Suprapubic skin (tissue), 3 donors: ENCODE results near the gene RRP1.

Experiments used
- POLR2A ChIP-seq, 2 donors: fragments of 450-650 bp; IDR thresholded peaks; one replicate each; pipeline ENCODE4 v1.6.1; 2017; ENCODE audit warnings: antibody characterized with exemption in 2 of 2, mild to moderate bottlenecking in 2 of 2, moderate library complexity in 2 of 2
- TF ChIP-seq, protein P1 (sequence below), 2 donors: fragments of 200-600 bp in 1 of 2; fragments of 450-650 bp in 1 of 2; sonication (generic) in 1 of 2; IDR thresholded peaks; one replicate each; pipeline ENCODE4 v1.5.1; 2016 to 2019; ENCODE audit warnings: antibody characterized with exemption in 2 of 2, mild to moderate bottlenecking in 1 of 2, moderate library complexity in 1 of 2

DNA sequence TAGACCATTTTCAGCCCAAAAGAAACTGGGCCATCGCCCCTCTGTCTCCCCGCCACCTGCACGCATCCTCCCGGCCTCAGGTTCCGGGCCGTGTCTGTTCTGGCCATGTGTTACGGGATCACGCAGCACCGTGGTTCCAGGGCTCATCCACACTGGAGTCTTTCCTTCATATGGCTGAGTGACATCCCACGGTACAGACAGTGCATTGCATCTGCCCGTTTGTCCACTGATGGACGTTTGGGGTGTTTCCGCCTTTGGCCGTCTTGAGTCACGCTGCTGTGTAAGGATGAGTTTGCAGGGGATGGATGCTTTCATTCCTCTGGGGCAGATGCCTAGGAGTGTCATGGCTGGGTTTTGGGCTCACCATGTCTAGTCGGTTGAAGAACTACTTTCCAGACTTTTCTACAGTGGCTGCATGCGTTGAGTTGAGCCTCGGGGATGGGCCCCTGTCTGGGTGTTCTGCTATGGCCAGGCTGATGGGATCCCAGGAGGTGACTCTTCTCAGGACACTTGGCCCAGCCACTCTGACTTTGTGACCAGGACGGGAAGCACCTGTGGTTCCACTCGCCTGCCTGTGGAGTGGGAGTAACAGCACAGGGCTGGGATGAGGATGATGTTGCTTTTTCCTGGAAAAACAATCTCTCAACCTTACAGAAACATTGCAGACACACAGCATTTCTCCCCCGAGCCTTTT is 16.8 kb downstream of the RRP1 start:
- TF ChIP-seq, protein P1, sequence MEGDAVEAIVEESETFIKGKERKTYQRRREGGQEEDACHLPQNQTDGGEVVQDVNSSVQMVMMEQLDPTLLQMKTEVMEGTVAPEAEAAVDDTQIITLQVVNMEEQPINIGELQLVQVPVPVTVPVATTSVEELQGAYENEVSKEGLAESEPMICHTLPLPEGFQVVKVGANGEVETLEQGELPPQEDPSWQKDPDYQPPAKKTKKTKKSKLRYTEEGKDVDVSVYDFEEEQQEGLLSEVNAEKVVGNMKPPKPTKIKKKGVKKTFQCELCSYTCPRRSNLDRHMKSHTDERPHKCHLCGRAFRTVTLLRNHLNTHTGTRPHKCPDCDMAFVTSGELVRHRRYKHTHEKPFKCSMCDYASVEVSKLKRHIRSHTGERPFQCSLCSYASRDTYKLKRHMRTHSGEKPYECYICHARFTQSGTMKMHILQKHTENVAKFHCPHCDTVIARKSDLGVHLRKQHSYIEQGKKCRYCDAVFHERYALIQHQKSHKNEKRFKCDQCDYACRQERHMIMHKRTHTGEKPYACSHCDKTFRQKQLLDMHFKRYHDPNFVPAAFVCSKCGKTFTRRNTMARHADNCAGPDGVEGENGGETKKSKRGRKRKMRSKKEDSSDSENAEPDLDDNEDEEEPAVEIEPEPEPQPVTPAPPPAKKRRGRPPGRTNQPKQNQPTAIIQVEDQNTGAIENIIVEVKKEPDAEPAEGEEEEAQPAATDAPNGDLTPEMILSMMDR (IDR thresholded peaks at IDR 0.05): no peak
- TF ChIP-seq POLR2A (IDR thresholded peaks at IDR 0.05): no peak
